Ovary (tissue), 9 donors: Measurements from ENCODE around the gene LYAR. TPM values are rescaled to one million over a fixed set of nuclear protein-coding genes. Genes with fewer than 3 reads are reported as not detected.
A peak's percentile ranks its signal among the peaks of the same experiment; 100 is the strongest.
"Not testable (repeated sequence)": the region's sequence is repeated elsewhere in the genome, so short reads cannot be mapped to it uniquely, and the experiment has no call there.

Experiments
- DNase-seq, 5 donors: peaks; one replicate each; pipeline ENCODE4 v3.0.0-alpha.2; 2019 to 2020
- H3K27ac ChIP-seq, 2 donors: fragments of 200-600 bp; one replicate each; pipeline versions ENCODE4 v1.5.1 to v1.8.0; 2019 to 2022
- H3K27me3 ChIP-seq: fragments of 200-600 bp; one replicate; pipeline ENCODE4 v1.8.0; 2022
- H3K36me3 ChIP-seq: fragments of 200-600 bp; sonication (generic); one replicate; pipeline ENCODE4 v1.5.1; 2019
- H3K4me1 ChIP-seq: one replicate; pipeline ENCODE4 v1.8.1; 2013; ENCODE audit warnings: mild to moderate bottlenecking, moderate library complexity; ENCODE audit not compliant: insufficient read depth
- H3K4me3 ChIP-seq: fragments of 200-600 bp; sonication (generic); one replicate; pipeline ENCODE4 v1.5.1; 2017
- H3K9me3 ChIP-seq, 2 donors: fragments of 200-600 bp in 1 of 2; sonication (generic) in 1 of 2; one replicate each; pipeline versions ENCODE4 v1.5.1 to v1.8.1; 2013 to 2019; ENCODE audit warnings: mild to moderate bottlenecking in 1 of 2, moderate library complexity in 1 of 2
- EP300 ChIP-seq: sonication (generic); formaldehyde crosslinking; IDR thresholded peaks from one replicate; pipeline ENCODE4 v1.6.1; 2017; ENCODE audit warnings: antibody characterized with exemption
- POLR2A ChIP-seq: fragments of 450-650 bp; IDR thresholded peaks from one replicate; pipeline ENCODE4 v1.6.1; 2017; ENCODE audit warnings: antibody characterized with exemption, mild to moderate bottlenecking, moderate library complexity
- WGBS, 3 donors: extraction: QIAGEN DNeasy Blood & Tissue Kit in 1 of 3; methylation state at CpG; one replicate each; pipeline versions ENCODE4 v1.1.5 to v1.1.7; 2013 to 2017; 5-methylcytosine and 5-hydroxymethylcytosine counted together
- intact Hi-C, 4 donors: fragments of 100-400 bp; cut with DNase I; formaldehyde crosslinking; loops; one replicate each; pipeline versions ENCODE4 v1.11.0 to v1.15.1; 2022 to 2023
- polyA plus RNA-seq, 2 donors: library from polyadenylated mRNA; stranded (reverse); fragments of 200-250 nt in 1 of 2; fragments of 350-450 nt in 1 of 2; fragmentation: Illumina TruSeq in 1 of 2; extraction: RNeasy Lipid Tissue Mini Kit (QIAGEN cat#74804) in 1 of 2; gene quantifications; one replicate each; pipeline ENCODE4 v1.2.3, GENCODE V29; 2013 to 2014
- total RNA-seq, 7 donors: library from RNA; depleted of rRNA in 2 of 7; stranded (reverse); fragments of >200 nt in 2 of 7; fragmentation: NEBNext Ultra II Directional in 3 of 7; extraction: Animal tissue kit (Norgen Biotek cat#: 25700) in 3 of 7; gene quantifications; one replicate each; pipeline versions ENCODE4 v1.1.0 to v1.2.4, GENCODE V29; 2016 to 2023
- TF ChIP-seq, protein P1 (sequence below), 3 donors: fragments of 450-650 bp in 2 of 3; fragments of 200-600 bp in 1 of 3; IDR thresholded peaks; one replicate each; pipeline versions ENCODE4 v1.5.1 to v1.8.0; 2016 to 2022; ENCODE audit warnings: antibody characterized with exemption in 3 of 3, mild to moderate bottlenecking in 1 of 3
- donor health status: DM: no; HTN: no; CAD: no; lungs with moderate emphysema.
- donor health status: DM: no; HTN: no; CAD: no.
- donor health status: Bipolar disorder and iron deficiency.
- donor health status: DM: yes; HTN: yes; CAD: no.
- donor health status: DM: no; HTN: no; CAD: no.
- donor health status: DM: yes; HTN: yes; CAD: no.

Gene LYAR
- total and polyA plus RNA-seq, 9 donors = 9.9 to 21.8 (median 13.1) TPM

DNA sequence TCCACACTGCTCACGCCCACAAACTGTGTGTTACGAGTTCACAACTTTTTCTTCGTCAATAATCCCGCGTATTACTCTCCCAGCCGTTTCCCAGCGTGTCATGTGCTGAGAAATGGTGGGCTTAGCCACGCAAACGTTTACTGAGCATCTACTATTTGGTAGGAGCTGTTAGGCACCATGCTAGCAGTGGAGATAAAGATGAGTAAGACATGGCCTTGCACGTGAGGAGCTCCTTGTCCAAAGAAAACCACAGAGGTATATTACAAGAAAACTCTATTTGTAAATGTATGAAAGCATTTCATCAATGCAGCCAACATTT, 41.1 kb downstream of the LYAR start:
- H3K4me3 ChIP-seq = peak overlapping the region; percentile 86
- H3K4me1 ChIP-seq = peaks cover 9% of the 10 kb centered on the region
- H3K36me3 ChIP-seq = no peaks in the 10 kb centered on the region
- TF ChIP-seq EP300 (no peak), POLR2A (no peak)
- TF ChIP-seq, protein P1, sequence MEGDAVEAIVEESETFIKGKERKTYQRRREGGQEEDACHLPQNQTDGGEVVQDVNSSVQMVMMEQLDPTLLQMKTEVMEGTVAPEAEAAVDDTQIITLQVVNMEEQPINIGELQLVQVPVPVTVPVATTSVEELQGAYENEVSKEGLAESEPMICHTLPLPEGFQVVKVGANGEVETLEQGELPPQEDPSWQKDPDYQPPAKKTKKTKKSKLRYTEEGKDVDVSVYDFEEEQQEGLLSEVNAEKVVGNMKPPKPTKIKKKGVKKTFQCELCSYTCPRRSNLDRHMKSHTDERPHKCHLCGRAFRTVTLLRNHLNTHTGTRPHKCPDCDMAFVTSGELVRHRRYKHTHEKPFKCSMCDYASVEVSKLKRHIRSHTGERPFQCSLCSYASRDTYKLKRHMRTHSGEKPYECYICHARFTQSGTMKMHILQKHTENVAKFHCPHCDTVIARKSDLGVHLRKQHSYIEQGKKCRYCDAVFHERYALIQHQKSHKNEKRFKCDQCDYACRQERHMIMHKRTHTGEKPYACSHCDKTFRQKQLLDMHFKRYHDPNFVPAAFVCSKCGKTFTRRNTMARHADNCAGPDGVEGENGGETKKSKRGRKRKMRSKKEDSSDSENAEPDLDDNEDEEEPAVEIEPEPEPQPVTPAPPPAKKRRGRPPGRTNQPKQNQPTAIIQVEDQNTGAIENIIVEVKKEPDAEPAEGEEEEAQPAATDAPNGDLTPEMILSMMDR (IDR thresholded peaks at IDR 0.05) = no peak
- H3K27me3 ChIP-seq = no peaks in the 10 kb centered on the region
- intact Hi-C loops = no loop called here
- 2 to 8% (median 3%) methylated on average over 10 of the region's 10 CpGs for WGBS, 3 donors
- peak overlapping the region; percentile 70 to 94 for H3K27ac ChIP-seq
- DNase-seq = no peak
- no peaks in the 10 kb centered on the region for H3K9me3 ChIP-seq

DNA sequence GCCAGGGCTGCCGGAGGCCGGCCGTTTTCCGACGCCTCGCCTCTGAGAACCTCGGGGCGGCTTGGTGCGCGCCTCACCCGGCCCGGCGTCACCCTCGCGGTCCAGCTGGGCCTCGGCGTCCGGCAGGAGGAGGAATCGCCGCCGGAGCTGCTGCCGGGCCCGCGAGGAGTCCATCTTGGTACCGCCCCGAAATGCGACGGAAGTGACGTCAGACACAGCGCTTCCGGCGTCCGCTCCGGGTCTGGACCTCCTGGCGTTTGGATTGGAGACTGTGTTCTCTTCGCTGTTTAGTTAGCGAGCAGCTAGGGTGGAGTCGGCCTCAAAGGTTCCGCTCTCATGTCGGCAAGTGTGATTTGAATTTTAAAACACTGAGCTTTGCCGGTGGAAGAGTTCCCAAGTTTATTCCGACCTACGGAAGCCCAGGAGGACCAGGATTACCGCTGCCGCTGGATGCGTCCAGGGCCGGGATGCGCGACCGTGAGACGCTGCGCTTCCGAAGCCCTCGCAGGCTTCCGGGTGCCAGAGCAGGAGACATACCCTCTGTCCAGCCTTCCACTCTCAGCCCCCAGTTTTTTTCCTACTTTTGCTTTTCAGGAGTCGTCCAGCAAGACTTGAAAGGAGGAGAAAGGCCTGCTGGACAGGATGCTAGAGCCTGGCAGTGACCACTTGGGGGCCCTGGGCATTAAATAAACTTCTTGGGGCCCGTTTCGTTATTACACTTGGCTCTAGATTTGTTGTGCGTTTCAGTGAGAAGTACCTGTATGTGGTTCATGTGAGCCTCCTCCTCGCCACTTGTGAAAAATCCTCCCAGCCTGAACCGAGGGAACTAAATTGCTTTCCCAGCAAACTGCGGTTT, 41.7 kb downstream of the LYAR start, which contains the start of gene TMEM128:
Gene TMEM128 (minus strand): TSS at position 195 of the 856 bp plus-strand sequence. CDS start 21 bp downstream, at position 174.
- Histone ChIP-seq H3K9me3 (no peaks in the 10 kb centered on the region), H3K27me3 (no peaks in the 10 kb centered on the region), H3K36me3 (no peaks in the 10 kb centered on the region), H3K4me1 (peaks cover 9% of the 10 kb centered on the region), H3K4me3 (peak within 1 kb of the TSS; percentile 86), H3K27ac (peak within 1 kb of the TSS; percentile 70 to 94)
- WGBS, 3 donors = 0 to 1% (median 1%) methylated on average over 59 to 62 of the region's 62 CpGs
- peak; percentile 89 to 95 (median 93) for DNase-seq
- intact Hi-C loops = no loop called here
- no peak for TF ChIP-seq EP300
- peak; percentile 80 for TF ChIP-seq POLR2A
- TF ChIP-seq, protein P1 (IDR thresholded peaks at IDR 0.05) = peak in 2 of 3 donors; percentile 27 to 34

DNA sequence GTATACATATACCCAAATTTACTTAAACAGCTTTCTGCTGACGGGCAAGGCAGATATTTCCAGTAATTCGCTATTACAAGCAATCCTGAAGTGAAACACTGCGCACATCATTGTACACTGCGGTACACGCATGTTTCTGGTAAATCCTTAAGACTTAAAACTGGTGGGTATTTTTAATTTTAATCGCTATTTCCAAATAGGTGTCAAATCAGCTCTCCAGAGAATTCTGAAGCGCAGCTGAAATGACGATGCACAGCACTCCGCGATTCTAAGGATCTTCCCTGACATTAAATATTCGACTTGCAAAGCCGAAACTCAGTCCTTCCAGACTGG, 42.3 kb downstream of the LYAR start:
- peaks cover 9% of the 10 kb centered on the region for H3K4me1 ChIP-seq
- H3K27ac ChIP-seq = peak overlapping the region; percentile 70 to 94
- H3K36me3 ChIP-seq = no peaks in the 10 kb centered on the region
- intact Hi-C loops = no loop called here
- no peak for DNase-seq
- H3K9me3 ChIP-seq = no peaks in the 10 kb centered on the region
- peak overlapping the region; percentile 86 for H3K4me3 ChIP-seq
- 1 to 3% (median 1%) methylated on average over 12 of the region's 12 CpGs for WGBS, 3 donors
- no peak for TF ChIP-seq POLR2A
- no peak for TF ChIP-seq EP300
- TF ChIP-seq, protein P1 (IDR thresholded peaks at IDR 0.05) = no peak
- H3K27me3 ChIP-seq = no peaks in the 10 kb centered on the region

DNA sequence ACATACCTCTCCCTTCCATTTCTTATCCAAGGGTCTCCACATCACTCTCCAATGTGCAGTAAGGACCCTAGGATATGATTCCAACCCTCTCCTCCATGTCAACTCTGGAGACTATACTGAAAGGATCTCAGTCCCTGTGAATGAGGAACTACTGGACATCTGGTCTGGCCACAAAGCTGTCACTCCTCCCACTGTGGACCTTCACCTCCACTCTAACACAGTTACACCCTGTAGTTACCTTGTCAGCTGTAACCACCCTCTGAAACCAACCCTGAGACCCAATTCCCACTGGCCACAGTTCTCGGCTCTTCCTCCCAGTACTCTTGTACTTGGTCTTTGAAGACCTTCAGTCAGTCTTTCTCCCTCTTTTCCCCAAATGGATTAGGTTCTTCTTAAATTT, 44.8 kb downstream of the LYAR start:
- no peaks in the 10 kb centered on the region for H3K27me3 ChIP-seq
- H3K4me3 ChIP-seq = no peak overlapping the region
- peaks cover 9% of the 10 kb centered on the region for H3K4me1 ChIP-seq
- no peaks in the 10 kb centered on the region for H3K36me3 ChIP-seq
- 95 to 97% (median 97%) methylated on average over 1 of the region's 1 CpG for WGBS, 3 donors
- no peak overlapping the region for H3K27ac ChIP-seq
- DNase-seq = no peak
- TF ChIP-seq EP300 (no peak), POLR2A (no peak)
- TF ChIP-seq, protein P1 (IDR thresholded peaks at IDR 0.05) = no peak
- intact Hi-C loops = no loop called here
- H3K9me3 ChIP-seq = no peaks in the 10 kb centered on the region

DNA sequence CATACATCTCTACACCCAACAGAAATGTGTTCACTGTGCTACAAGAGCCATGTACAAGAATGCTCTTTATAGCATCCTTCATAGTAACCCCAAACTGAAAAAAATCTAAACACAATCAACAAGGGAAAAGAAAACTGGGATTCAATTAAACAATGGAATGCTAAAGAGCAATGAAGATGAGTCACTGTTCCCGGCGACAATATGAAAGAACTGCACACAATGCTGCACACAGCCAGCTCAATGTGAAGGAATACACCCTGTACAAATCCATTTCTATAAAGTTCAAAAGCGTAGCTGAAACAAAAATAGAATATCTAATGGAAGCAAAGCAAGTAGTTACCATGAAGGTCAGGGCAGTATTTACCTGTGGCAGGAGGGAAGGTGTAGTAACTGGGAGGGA, 50.4 kb downstream of the LYAR start:
- intact Hi-C loops = loop anchor here in 1 of 4 donors (5.0 kb wide), 1 partner anchor 1057 kb away; no protein-coding TSS in a partner anchor
- H3K9me3 ChIP-seq, DNase-seq, H3K4me1 ChIP-seq, H3K27ac ChIP-seq, H3K36me3 ChIP-seq, H3K4me3 ChIP-seq, H3K27me3 ChIP-seq: not testable (repeated sequence)
- 89 to 95% (median 91%) methylated on average over 3 of the region's 3 CpGs for WGBS, 3 donors
